Adipocyte (in vitro differentiated cells): ENCODE measurements around the gene ETNK2.

Experiments used
- DNase-seq: peaks from one replicate; pipeline ENCODE4 v3.0.0-alpha.2; 2015; ENCODE audit warnings: low read depth
- H3K27me3 ChIP-seq: replicated peaks from 2 replicates; pipeline ENCODE4 v1.7.0; 2013; ENCODE audit warnings: mild to moderate bottlenecking, low read length, moderate library complexity; ENCODE audit not compliant: control insufficient read depth, insufficient read depth
- H3K36me3 ChIP-seq: 2 replicates; pipeline ENCODE4 v1.7.0; 2013; ENCODE audit warnings: low read length, mild to moderate bottlenecking, moderate library complexity; ENCODE audit not compliant: control insufficient read depth, insufficient read depth, severe bottlenecking
- H3K4me1 ChIP-seq: 2 replicates; pipeline ENCODE4 v1.7.0; 2013; ENCODE audit warnings: mild to moderate bottlenecking, low read length, moderate library complexity; ENCODE audit not compliant: control insufficient read depth, insufficient read depth
- H3K4me3 ChIP-seq: 2 replicates; pipeline ENCODE4 v1.7.0; 2013; ENCODE audit warnings: mild to moderate bottlenecking, low read length, moderate library complexity
- H3K9ac ChIP-seq: 2 replicates; pipeline ENCODE4 v1.7.0; 2013; ENCODE audit warnings: mild to moderate bottlenecking, low read length, moderate library complexity
- H3K9me3 ChIP-seq: 2 replicates; pipeline ENCODE4 v1.7.0; 2013; ENCODE audit warnings: mild to moderate bottlenecking, low read length, moderate library complexity; ENCODE audit not compliant: control insufficient read depth

The ETNK2 gene

DNA sequence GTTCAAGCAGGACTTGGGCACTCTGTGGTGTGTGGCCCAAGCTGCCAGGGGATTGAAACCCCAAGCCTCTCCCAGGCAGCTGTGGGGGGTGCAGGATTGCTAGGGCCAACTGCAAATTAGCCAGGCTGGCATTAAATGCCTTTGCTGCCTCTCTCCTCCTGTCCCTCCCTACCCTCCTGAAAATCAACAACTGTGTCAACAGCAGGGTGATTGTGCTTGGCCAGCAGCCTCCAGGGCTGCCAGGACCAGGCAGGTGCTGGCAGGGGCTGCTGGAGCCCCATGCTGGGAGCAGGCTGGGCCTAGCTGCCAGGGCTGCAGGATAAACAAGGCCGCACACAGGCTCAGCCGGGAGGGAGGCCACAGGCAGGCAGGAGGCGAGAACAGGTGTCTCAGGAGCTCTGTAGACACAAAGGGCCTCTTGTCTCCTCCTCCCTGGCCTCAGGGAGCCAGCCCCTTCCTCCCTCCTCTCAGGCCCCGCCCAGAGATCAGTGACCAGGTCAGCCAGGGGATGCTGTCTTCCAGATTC, 67.5 kb downstream of the ETNK2 start:
- H3K4me3 ChIP-seq, result no peak overlapping the region
- peaks cover 48% of the 10 kb centered on the region for H3K4me1 ChIP-seq
- H3K27me3 ChIP-seq, result no peaks in the 10 kb centered on the region
- no peaks in the 10 kb centered on the region for H3K9me3 ChIP-seq
- H3K9ac ChIP-seq, result no peak overlapping the region
- no peaks in the 10 kb centered on the region for H3K36me3 ChIP-seq
- DNase-seq, result no peak

DNA sequence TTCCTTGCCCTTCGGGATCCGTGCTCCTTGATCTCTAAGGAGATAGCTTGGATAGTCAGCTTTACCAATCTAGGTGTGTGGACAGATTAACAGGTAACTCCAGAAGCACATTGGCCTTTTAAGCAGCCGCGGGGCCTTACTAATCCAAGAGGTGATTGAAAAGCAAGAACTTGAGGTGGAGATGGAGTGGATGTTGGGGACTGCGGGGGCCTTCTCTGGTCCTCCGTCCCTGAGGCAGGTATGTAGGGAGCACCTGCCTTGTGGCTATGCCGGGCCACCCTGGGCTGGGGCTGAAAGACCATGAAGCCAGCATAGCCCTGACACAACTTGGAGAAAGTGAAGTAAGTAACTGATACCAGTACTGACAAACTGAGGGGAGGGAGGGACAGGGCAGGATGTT, 68.4 kb downstream of the ETNK2 start:
- no peak for DNase-seq
- H3K27me3 ChIP-seq, result no peaks in the 10 kb centered on the region
- H3K36me3 ChIP-seq, result no peaks in the 10 kb centered on the region
- H3K4me3 ChIP-seq, result no peak overlapping the region
- no peaks in the 10 kb centered on the region for H3K9me3 ChIP-seq
- H3K4me1 ChIP-seq, result peaks cover 48% of the 10 kb centered on the region
- no peak overlapping the region for H3K9ac ChIP-seq

DNA sequence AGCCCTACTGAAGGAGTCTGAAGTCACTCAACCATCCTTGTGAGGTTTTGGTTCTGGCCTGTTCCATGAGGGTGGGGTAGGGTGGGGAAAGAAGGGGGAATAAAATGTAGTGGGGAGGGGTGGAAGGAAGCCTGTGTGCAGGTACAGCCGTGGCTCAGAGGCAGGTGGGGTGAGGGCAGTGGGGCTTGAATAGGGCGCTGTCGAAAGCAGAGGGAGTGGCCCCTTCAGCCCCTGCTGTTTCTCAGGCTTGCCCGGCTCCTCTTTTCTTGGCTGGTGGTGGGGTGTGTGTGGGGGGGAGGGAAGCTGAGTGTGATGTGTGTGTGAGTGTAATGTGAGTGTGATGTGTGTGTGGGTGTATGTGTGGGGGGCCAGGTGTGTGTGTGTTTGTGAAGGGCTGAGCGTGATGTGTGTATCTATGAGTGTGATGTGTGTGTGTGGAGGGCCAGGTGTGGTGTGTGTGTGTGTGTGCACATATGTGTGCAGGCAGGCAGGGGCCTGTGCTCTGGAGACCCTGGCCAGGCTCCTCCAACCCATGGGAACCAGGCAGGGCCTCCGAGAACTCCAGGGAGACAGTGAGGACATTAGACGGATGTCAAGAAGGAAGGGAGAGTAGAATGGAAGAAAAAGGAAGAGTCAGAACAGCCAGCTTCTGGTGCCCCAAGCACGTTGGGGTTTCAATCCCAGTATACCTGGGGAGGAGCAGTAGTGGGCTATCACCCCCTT, 69.9 kb downstream of the ETNK2 start:
- Histone ChIP-seq H3K9ac (peak overlapping the region; percentile 43), H3K4me1 (peaks cover 40% of the 10 kb centered on the region), H3K4me3 (no peak overlapping the region), H3K36me3 (no peaks in the 10 kb centered on the region), H3K27me3 (no peaks in the 10 kb centered on the region), H3K9me3 (no peaks in the 10 kb centered on the region)
- no peak for DNase-seq

DNA sequence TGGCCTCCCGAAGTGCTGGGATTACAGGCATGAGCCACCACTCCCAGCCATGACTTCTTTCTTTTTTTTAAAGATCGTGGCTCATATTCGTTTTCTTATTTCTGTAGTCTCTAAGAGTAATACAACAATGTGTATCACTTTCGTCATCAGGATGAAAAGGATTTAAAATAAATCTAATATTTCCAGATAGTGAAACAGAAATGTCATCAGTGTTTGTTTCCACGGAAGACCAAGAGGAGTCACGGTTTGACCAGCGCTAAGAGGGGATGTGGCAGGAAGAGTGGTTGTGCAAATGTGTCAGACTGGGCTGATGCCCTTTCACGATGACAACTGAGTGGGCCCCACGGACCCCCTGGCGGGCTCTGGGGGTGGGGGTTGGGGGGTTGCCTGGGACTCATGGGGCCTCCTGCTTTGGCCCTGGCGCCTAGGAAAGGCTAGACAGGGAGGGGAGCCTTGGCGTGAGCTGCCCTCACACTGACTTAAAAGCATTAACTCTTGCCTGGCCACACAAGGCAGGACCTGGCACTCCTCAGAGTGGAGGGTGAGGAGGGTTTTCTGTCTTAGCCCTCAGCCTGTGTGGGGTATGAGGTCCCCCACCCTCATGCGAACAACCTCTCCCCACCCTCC, 70.6 kb downstream of the ETNK2 start:
- Histone ChIP-seq H3K9me3 (no peaks in the 10 kb centered on the region), H3K4me1 (peaks cover 46% of the 10 kb centered on the region)
- no peak for DNase-seq

More for the DNA sequence above, 70.6 kb downstream of the ETNK2 start:
- Histone ChIP-seq H3K9ac (peak overlapping the region; percentile 43), H3K27me3 (no peaks in the 10 kb centered on the region), H3K36me3 (no peaks in the 10 kb centered on the region), H3K4me3 (peak overlapping the region; percentile 19)
